Measurements from ENCODE around the gene DDR1. TPM values are rescaled to one million over a fixed set of nuclear protein-coding genes. Genes with fewer than 3 reads are reported as not detected.
"Not testable (repeated sequence)": the region's sequence is repeated elsewhere in the genome, so short reads cannot be mapped to it uniquely, and the experiment has no call there.

DDR1 gene
- total RNA-seq, 1 donor from 2014 or later: 457 TPM

DNA sequence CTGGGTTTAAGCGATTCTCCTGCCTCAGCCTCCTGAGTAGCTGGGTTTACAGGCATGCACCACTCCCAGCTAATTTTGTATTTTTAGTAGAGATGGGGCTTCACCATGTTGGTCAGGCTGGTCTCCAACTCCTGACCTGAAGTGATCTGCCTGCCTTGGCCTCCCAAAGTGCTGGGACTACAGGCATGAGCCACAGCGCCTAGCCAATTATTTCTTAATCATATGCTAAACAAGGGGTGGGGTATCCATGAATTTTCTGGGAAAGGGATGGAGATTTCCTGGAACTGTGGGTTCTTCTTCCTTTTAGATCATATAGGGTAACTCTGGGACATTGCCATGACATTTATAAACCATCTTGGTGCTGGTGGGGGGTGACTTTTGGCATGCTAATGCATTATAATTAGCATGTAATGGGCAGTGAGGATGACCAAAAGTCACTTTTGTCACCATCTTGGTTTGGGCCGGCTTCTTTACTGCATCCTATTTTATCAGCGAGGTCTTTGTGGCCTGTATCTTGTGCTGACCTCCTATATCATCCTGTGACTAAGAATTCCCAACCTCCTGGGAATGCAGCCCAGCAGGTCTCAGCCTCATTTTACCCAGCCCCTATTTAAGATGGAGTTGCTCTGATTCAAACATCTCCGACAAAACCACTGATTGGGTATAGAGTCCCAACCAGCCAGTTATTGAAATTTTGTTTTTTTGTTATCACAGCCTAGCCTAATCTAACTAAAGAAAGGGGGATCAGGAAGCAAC, 29.9 kb upstream of the DDR1 start:
- DNase-seq (ENCODE audit: low spot score): no peak

GRCh38 chr6:30855429-30856075, 28.8 kb upstream of the DDR1 start:
- no peak for DNase-seq (ENCODE audit: low spot score)

GRCh38 chr6:30857112-30857511, 27.2 kb upstream of the DDR1 start:
- DNase-seq (ENCODE audit: low spot score): no peak

DNA sequence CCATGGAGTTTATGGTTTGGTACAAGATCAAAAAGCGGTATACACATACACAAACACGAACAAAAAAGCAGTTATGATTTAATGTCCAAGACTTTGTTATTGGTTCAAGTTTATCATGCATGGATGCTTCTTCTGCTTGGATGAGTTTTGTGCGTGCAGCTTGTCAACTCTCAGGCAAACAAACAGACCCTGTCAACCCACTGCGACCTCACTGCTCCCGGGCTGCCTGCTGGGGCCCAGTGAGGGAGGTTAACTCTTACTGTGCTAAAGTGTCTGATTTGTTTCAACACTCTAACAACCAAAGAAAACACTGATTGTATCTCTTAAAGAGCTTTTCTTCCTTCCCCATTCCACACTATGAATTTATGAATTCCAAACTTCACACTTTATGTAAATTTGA, 26.8 kb upstream of the DDR1 start:
- DNase-seq (ENCODE audit: low spot score): no peak

- not testable (repeated sequence) for DNase-seq (ENCODE audit: low spot score)
Measured at GRCh38 chr6:30859726-30860125, 24.6 kb upstream of the DDR1 start.

- DNase-seq (ENCODE audit: low spot score): no peak
Measured at GRCh38 chr6:30861257-30862048, 22.9 kb upstream of the DDR1 start.

- DNase-seq (ENCODE audit: low spot score): no peak
Measured at GRCh38 chr6:30862156-30862875, 22.0 kb upstream of the DDR1 start.

GRCh38 chr6:30864325-30864724, 20.0 kb upstream of the DDR1 start:
- DNase-seq (ENCODE audit: low spot score): no peak

GRCh38 chr6:30869241-30869749, 15.0 kb upstream of the DDR1 start:
- DNase-seq (ENCODE audit: low spot score): not testable (repeated sequence)

DNA sequence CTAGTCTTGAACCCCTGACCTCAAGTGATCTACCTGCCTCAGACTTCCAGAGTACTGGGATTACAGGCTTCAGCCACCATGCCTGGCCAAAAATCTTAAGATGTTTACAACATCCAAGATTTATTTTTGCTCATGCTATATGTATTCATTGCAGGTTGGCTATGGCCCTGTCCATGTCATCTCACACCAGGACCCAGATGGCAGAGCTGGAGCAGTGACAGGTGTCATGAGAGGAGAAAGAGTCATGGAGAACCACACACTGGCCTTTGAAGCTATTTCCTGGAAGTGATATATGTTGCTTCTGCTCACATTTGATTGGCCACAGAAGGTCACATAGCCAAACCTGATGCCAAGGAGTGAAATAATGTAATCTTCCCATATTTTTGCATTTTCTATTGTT, 13.8 kb upstream of the DDR1 start:
- no peak for DNase-seq (ENCODE audit: low spot score)

GRCh38 chr6:30871592-30872183, 12.6 kb upstream of the DDR1 start:
- DNase-seq (ENCODE audit: low spot score): no peak

DNA sequence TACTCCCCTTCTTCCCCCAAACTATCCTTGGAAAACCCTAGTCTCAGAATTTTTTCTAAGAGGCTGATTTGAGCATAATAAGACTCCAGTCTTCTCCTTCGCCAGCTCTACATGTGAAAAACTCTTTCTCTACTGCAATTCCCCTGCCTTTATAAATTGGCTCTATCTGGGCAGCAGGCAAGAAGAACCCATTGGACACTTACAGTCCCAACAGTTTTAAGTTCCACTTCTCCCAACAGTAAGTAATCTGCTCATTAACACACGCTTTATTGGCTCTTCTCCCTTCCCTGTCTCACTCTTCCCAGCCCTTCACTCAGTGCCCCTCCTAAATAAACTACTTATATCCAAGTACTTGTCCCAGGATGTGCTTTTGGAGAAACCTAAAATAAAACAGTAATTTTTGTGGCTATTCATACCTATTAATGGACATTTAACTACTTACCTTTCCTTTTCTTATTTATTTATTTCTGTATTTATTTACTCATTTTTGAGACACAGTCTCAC, 11.1 kb upstream of the DDR1 start:
- no peak for DNase-seq (ENCODE audit: low spot score)

DNA sequence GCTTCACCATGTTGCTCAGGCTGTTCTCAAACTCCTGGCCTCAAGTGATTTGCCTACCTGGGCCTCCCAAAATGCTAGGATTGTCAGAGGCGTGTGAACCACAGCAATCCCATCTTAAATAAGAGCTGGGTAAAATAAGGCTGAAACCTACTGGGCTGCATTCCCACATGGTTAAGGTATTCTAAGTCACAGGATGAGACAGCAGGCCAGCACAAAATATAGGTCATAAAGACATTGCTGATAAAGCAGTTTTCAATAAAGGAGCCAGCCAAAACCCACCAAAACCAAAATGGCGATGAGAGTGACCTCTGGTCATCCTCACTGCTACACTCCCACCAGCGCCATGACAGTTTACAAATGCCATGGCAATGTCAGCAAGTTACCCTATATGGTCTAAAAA, 10.5 kb upstream of the DDR1 start:
- not testable (repeated sequence) for DNase-seq (ENCODE audit: low spot score)

DNA sequence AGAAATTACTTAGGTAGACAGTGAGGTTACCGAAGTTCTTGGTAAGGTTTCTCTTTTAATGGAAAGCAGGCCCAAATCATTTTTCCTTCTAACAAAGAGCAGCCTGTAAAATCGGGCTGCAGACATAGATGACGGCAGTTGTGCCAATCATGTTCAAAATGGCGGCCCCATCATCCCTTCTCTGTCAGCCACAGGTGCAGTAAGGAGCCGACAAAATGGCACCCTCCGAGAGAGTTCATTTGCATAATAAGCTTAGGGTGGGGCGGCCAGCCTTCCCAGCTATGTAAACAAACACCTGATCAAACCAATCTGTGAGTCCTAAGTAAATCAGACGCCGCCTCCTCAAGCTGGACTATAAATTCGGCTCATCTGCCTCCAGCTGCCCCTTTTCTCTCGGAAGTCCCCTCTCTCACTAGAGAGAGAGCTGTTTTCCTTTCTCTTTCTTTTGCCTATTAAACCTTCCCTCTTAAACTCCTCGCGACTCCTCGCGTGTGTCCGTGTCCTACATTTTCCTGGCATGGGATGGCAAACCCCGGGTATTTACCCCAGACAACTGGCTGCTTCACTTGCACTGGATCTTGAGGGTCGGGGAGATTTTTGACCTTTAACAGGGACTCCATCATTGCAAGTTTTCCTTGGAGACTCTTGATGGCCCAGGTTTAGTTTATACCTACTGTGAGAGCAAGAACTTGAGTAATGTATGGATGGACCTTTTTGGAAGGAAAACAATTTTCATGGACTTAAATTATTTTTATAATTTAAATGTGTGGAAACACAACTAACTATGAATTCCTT, 8.9 kb upstream of the DDR1 start:
- no peak for DNase-seq (ENCODE audit: low spot score)

DNA sequence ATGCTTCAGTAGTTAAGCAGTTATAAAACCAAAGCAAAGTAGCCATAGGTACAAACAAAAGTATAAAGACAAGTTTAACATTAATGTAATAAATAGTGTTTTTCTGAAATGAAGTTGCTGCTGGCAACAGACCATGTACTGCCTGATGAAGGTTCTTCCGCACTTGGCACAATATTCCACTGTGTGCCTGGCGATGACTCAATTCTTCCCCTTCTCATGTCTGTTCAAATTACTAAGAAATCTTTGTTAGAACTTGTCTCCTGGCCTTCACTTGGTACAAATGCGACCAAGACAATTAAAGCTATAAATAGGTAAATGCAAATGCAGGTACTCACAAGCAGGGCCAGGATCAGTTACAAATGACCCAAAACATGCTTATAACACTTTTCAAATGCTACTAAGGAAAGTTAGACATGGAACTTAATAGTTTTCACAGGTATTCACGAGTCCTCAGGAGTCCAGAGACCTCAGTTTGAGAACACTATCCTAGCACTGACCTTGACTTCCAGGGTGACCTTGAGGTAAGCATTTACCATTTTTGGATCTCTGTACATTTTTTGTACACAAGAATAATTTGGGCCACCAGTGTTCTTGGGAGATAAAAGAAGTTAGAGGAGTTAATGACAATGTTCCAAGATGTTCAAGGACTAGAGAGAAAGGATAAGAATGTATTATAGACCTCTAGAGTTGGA, 8.1 kb upstream of the DDR1 start:
- peak; percentile 39 for DNase-seq (ENCODE audit: low spot score)

GRCh38 chr6:30877419-30878262, 6.7 kb upstream of the DDR1 start:
- peak; percentile 93 for DNase-seq (ENCODE audit: low spot score)

GRCh38 chr6:30879684-30880427, 4.5 kb upstream of the DDR1 start:
- no peak for DNase-seq (ENCODE audit: low spot score)

DNA sequence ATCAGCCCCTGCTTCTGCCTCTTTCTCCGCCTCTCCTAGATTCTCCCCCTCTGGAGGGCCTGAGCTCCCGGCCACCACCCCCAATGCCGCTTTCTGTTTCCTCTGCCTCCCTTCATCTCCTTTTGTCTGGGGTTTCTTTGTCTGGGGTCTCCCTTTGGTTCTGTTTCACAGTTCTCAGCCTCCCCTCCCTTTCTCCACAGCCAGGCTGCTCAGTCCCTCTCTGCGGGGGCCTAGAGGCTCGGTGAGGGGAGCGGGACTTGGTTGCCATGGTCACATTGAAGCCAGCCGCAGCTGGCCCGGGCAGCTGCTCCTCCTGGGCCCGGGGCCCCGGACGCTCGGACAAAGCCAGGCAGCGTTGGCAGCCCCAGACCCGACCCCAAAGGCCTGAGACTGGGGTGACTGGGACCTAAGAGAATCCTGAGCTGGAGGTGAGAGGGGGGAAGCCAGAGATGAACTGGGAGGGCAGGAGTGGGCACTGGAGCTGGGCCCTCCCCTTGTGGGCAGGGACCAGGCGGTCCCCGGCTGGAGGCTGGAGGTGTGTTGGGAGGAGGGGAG, 3.5 kb upstream of the DDR1 start:
- no peak for DNase-seq (ENCODE audit: low spot score)

All from mucosa of gallbladder (tissue), 1 donor.